Measurements from ENCODE around the gene ROBO1.

Gene ROBO1

DNA sequence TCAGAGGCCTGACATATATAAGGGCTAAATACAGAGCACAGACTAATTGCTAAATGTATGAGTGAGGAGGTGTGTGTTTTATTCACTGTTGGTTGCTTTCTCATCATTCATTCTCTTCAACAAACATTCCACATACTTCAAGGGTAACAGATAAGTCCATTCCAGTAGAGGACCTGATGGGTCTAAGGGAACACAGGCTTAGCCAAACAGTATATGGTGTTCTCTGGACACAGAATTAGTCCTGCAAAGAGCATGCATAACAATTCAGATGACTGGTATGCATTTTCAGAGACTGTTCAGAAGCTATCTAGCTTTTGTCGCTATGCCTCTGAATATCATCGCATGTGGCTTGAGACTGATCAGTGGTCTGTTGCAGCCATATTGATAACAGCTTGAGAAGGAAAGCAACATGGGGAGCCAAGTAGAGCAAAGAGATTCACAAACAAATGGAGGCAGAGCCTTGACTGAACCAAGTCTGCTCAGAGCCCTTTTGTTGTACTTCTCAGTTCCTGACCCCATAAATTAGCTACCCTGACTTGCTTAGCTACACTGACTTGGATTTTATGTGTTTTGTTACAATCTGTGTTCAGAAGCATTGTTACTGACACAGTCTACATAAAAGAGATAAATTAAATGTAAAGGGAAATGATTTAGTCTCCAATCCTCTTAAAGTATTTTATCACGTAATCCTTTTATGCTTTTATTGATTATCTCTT is 1178.7 kb downstream of the ROBO1 start:
- no peak for DNase-seq

DNA sequence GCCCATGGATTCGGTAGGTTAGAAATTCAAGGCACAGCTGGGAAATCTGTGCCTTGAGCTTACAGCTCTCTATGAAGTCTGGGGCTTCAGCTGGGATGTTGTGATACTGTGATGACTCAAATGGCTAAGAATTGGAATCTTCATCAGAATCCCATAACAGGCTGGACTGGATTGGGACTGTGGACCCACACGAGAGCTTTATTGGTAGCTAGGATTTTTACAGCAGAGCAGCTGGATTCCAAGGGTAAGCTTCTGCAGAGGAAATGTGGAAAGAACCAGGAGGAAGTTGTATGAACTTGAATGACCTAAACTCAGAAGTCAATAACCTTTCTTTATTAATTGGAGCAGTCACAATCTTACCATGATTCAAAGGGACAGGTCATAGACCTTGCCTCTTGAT is 1187.1 kb downstream of the ROBO1 start:
- DNase-seq, result no peak

DNA sequence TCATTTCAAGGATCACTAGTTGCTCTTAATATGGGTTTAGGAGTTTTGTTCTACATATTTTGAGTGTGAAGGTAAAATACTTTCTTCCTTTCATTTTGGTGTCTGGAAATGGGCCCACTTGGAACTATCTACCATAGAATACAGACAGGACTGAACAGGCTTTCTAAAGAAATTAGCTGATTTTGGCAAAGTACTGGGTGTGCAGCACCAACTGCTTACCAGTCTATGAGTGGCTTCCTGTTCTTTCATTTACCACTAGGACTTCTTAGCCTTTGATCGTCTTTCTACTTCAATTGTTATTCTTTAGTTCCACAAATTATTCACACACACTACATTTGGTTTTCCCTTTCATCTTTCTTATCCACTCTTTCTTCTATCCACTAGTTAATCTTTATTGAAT is 1196.3 kb downstream of the ROBO1 start:
- DNase-seq, result no peak

- no peak for DNase-seq
These were observed 1197.3 kb downstream of the ROBO1 start for GRCh38 chr3:78570496-78570895.

DNA sequence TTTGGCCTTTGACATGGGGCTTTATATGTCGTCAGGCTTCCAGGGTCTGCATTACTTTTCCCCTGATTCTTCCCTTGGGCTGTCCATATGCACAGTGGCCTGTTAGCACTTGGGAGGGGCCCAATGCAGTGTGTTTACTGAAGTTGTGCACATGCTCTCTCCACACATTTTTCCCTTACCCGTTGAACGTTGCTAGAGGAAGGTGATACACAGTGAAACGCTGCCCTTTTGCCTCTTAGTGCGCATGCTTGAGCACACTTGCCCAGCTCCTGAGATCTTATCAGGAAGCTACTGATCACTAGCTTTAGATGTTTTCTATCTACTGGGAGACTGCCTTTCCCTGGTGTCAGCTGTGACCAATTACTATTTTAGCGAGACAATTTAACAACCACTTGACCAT is 1198.0 kb downstream of the ROBO1 start:
- no peak for DNase-seq

- DNase-seq, result no peak
These were observed 1202.1 kb downstream of the ROBO1 start for GRCh38 chr3:78565712-78566111.

DNA sequence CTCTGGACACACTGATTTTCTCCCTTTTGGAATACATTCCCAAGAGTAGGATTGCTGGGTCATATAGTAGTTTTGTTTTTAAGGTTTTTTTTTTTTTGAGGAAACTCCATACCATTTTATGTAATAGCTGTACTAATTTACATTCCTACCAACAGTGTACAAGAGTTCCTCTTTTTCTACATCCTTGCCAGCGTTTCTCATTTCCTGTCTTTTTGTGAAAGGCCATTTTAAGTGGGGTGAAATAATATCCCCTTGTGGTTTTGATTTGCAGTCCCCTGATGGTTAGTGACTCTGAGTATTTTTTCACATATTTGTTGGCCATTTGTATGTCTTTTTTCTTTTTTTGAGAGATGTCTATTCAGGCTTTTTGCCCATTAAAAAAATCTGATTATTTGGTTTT is 1205.5 kb downstream of the ROBO1 start:
- DNase-seq, result no peak

Data from NCI-H2081 (cell line).